ENCODE measurements around the gene LRRC4. TPM values are rescaled to one million over a fixed set of nuclear protein-coding genes. Genes with fewer than 3 reads are reported as not detected.

LRRC4 gene
- total and polyA plus RNA-seq, 2 donors (not counting 1 experiment from before 2014, with no cell fraction given): 0.20 to 0.33 TPM

DNA sequence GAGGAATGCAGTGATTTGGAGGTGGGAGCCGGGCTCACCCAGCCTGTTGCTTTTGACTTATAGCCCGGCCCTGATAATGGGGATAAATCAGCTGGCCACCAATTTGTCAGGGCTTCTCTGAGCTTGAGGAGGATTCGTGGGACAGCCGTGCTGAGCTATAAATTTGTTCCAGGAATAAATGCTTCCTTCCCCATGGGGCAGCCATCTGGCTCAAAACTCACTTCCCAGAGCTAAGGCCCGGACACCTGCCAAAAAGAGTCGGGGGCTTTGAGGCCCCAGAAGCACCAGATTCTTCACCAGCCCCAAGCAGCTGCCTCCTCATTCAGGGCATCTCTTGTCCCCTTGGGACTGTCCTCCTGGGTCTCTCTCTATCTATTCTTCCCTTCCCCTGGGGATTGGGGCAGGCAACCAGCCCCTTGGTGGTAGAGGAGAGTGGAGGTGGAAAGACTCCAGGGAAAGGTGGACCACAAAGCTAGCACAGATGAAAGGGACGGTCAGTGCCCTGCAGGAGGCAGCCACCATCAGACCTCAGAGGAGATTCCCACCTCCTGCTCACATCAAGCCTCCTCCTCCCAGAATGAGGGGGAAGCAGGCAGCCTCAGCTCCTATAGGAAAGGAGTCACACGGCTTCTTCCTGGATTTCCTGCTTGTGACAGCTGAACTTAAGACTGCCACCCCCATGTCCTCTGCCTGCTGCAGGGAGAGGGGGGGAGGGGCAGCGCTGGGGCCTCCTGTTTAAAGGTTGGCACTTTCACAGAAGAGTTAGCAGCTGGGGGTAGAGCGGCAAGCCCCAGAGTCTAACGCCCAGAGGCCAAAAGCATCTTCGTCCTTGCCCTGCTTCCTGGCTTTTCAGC, 44.2 kb upstream of the LRRC4 start:
- Histone ChIP-seq H3K4me1 (ENCODE audit: control insufficient read depth, extremely low read depth, insufficient read depth, low read length) (no peaks in the 10 kb centered on the region), H4K20me1 (ENCODE audit: control insufficient read depth, extremely low read depth, insufficient read depth, low read length) (no peaks in the 10 kb centered on the region), H3K9ac (ENCODE audit: insufficient read depth, low read length) (no peak overlapping the region), H3K27ac (ENCODE audit: insufficient read depth, low read length) (no peak overlapping the region), H3K4me3 (replicated peaks in 1 of 4; ENCODE audit: control extremely low read depth in 1 of 4, insufficient read depth in 1 of 4, low read depth in 3 of 4, low read length in 4 of 4) (no peak overlapping the region), H3K4me2 (ENCODE audit: extremely low read depth, insufficient read depth, low read length) (no peak overlapping the region), H3K27me3 (ENCODE audit: control insufficient read depth, insufficient read depth, low read length) (no peaks in the 10 kb centered on the region), H2AFZ (ENCODE audit: low read length) (no peak overlapping the region), H3K36me3 (ENCODE audit: control insufficient read depth, insufficient read depth, low read length) (peaks cover 9% of the 10 kb centered on the region), H3K9me3 (ENCODE audit: control insufficient read depth, insufficient read depth, low read depth, low read length) (no peaks in the 10 kb centered on the region), H3K79me2 (ENCODE audit: control insufficient read depth, insufficient read depth, low read length) (no peaks in the 10 kb centered on the region)
- no peak for DNase-seq (ENCODE audit: low read depth in 2 of 2)
- TF ChIP-seq CTCF (conservative IDR thresholded peaks at IDR 0.05 in 1 of 2, IDR thresholded peaks at IDR 0.05 in 1 of 2; ENCODE audit: low read depth in 1 of 2, low read length in 2 of 2): no peak
- TF ChIP-seq EZH2 (IDR thresholded peaks at IDR 0.05; ENCODE audit: low read length, missing control alignments): no peak

DNA sequence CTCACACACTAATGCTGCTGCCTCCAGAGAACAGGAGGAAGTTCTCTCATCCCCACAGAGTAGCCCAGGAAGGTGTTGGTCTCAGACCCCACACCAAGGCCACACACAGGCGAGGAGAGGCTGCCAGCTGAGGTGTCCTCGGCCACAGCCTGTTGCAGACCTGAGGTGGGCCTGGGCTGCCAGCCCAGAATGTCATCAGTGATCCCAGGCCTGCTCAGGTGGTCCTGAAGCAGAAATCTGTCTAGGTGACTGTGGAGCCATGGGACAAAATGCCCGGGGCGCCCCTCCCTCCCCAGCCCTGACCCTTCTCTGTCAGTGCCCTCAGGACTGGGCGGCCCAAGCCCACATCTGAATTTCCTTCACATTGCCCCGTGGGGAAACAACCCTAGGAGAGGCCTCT, 43.5 kb upstream of the LRRC4 start:
- H3K79me2 ChIP-seq (ENCODE audit: control insufficient read depth, insufficient read depth, low read length): no peaks in the 10 kb centered on the region
- H2AFZ ChIP-seq (ENCODE audit: low read length): no peak overlapping the region
- no peaks in the 10 kb centered on the region for H4K20me1 ChIP-seq (ENCODE audit: control insufficient read depth, extremely low read depth, insufficient read depth, low read length)
- H3K4me3 ChIP-seq (replicated peaks in 1 of 4; ENCODE audit: control extremely low read depth in 1 of 4, insufficient read depth in 1 of 4, low read depth in 3 of 4, low read length in 4 of 4): no peak overlapping the region
- no peak overlapping the region for H3K27ac ChIP-seq (ENCODE audit: insufficient read depth, low read length)
- no peaks in the 10 kb centered on the region for H3K27me3 ChIP-seq (ENCODE audit: control insufficient read depth, insufficient read depth, low read length)
- TF ChIP-seq CTCF (conservative IDR thresholded peaks at IDR 0.05 in 1 of 2, IDR thresholded peaks at IDR 0.05 in 1 of 2; ENCODE audit: low read depth in 1 of 2, low read length in 2 of 2) (no peak), EZH2 (IDR thresholded peaks at IDR 0.05; ENCODE audit: low read length, missing control alignments) (no peak)
- H3K36me3 ChIP-seq (ENCODE audit: control insufficient read depth, insufficient read depth, low read length): peaks cover 9% of the 10 kb centered on the region
- no peaks in the 10 kb centered on the region for H3K4me1 ChIP-seq (ENCODE audit: control insufficient read depth, extremely low read depth, insufficient read depth, low read length)
- DNase-seq (ENCODE audit: low read depth in 2 of 2): no peak
- H3K9me3 ChIP-seq (ENCODE audit: control insufficient read depth, insufficient read depth, low read depth, low read length): no peaks in the 10 kb centered on the region
- no peak overlapping the region for H3K4me2 ChIP-seq (ENCODE audit: extremely low read depth, insufficient read depth, low read length)
- H3K9ac ChIP-seq (ENCODE audit: insufficient read depth, low read length): no peak overlapping the region

DNA sequence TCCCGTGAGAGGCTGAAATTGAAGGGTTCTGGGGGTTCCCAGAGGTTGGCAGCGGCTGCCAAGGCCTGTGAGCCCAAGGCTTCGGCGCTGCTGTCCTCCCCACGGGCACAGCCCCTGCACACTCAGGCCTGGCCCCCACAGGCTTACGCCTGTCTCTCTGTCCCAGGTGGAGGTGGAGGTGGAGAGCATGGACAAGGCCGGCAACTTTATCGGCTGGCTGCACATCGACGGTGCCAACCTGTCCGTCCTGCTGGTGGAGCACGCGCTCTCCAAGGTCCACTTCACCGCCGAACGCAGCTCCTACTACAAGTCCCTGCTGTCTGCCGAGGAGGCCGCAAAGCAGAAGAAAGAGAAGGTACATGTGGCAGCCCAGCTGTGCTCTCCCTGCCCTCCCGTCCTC, 43.1 kb upstream of the LRRC4 start:
- no peaks in the 10 kb centered on the region for H3K79me2 ChIP-seq (ENCODE audit: control insufficient read depth, insufficient read depth, low read length)
- H3K27me3 ChIP-seq (ENCODE audit: control insufficient read depth, insufficient read depth, low read length): no peaks in the 10 kb centered on the region
- H3K9me3 ChIP-seq (ENCODE audit: control insufficient read depth, insufficient read depth, low read depth, low read length): no peaks in the 10 kb centered on the region
- H4K20me1 ChIP-seq (ENCODE audit: control insufficient read depth, extremely low read depth, insufficient read depth, low read length): no peaks in the 10 kb centered on the region
- no peak for TF ChIP-seq EZH2 (IDR thresholded peaks at IDR 0.05; ENCODE audit: low read length, missing control alignments)
- no peak for TF ChIP-seq CTCF (conservative IDR thresholded peaks at IDR 0.05 in 1 of 2, IDR thresholded peaks at IDR 0.05 in 1 of 2; ENCODE audit: low read depth in 1 of 2, low read length in 2 of 2)
- H3K9ac ChIP-seq (ENCODE audit: insufficient read depth, low read length): no peak overlapping the region
- no peaks in the 10 kb centered on the region for H3K4me1 ChIP-seq (ENCODE audit: control insufficient read depth, extremely low read depth, insufficient read depth, low read length)
- no peak for DNase-seq (ENCODE audit: low read depth in 2 of 2)
- H3K4me2 ChIP-seq (ENCODE audit: extremely low read depth, insufficient read depth, low read length): no peak overlapping the region
- H2AFZ ChIP-seq (ENCODE audit: low read length): no peak overlapping the region
- no peak overlapping the region for H3K27ac ChIP-seq (ENCODE audit: insufficient read depth, low read length)
- H3K4me3 ChIP-seq (replicated peaks in 1 of 4; ENCODE audit: control extremely low read depth in 1 of 4, insufficient read depth in 1 of 4, low read depth in 3 of 4, low read length in 4 of 4): no peak overlapping the region
- H3K36me3 ChIP-seq (ENCODE audit: control insufficient read depth, insufficient read depth, low read length): peaks cover 9% of the 10 kb centered on the region

Measured in fibroblast of lung (primary cell).